Measurements from ENCODE around the gene TTC17. TPM values are rescaled to one million over a fixed set of nuclear protein-coding genes. Genes with fewer than 3 reads are reported as not detected.
A peak's percentile ranks its signal among the peaks of the same experiment; 100 is the strongest.

TTC17 gene

GRCh38 chr11:43542750-43543712 lies 184.3 kb downstream of the TTC17 start:
- Histone ChIP-seq H3K4me3 (ENCODE audit: low read length in 2 of 2) (no peak overlapping the region), H3K9ac (ENCODE audit: low read depth, low read length, poor library complexity) (no peak overlapping the region), H3K18ac (ENCODE audit: low read length) (no peak overlapping the region), H3K27ac (replicated peaks; ENCODE audit: low read length) (no peak overlapping the region), H2BK12ac (ENCODE audit: low read length) (no peak overlapping the region), H3K9me3 (replicated peaks in 1 of 2; ENCODE audit: control insufficient read depth in 2 of 2, insufficient read depth in 1 of 2, low read depth in 1 of 2, low read length in 2 of 2) (peaks cover 4 to 5% of the 10 kb centered on the region in 2 donors), H2BK5ac (ENCODE audit: low read length) (no peak overlapping the region), H3K4me2 (ENCODE audit: insufficient read depth, low read length, poor library complexity, severe bottlenecking) (peak overlapping the region; percentile 13), H2AK5ac (ENCODE audit: low read depth, low read length) (no peak overlapping the region), H3K4ac (ENCODE audit: low read length) (no peak overlapping the region), H4K91ac (ENCODE audit: low read depth, low read length, poor library complexity) (no peak overlapping the region), H3K27me3 (ENCODE audit: control insufficient read depth in 3 of 3, insufficient read depth in 3 of 3, low read depth in 1 of 3, low read length in 3 of 3) (peaks cover 1 to 14% (median 8%) of the 10 kb centered on the region in 3 experiments), H3K36me3 (replicated peaks in 1 of 2; ENCODE audit: control insufficient read depth in 2 of 2, insufficient read depth in 2 of 2, low read length in 2 of 2) (no peaks in the 10 kb centered on the region), H2BK120ac (ENCODE audit: low read depth, low read length) (no peak overlapping the region), H3K14ac (ENCODE audit: low read length) (no peak overlapping the region), H4K8ac (ENCODE audit: low read depth, low read length) (no peak overlapping the region), H2AFZ (ENCODE audit: low read length) (peak overlapping the region; percentile 45), H3K4me1 (ENCODE audit: control insufficient read depth in 2 of 2, insufficient read depth in 1 of 2, low read depth in 1 of 2, low read length in 2 of 2) (peaks cover 6% of the 10 kb centered on the region in 2 donors), H3K79me1 (ENCODE audit: low read depth, low read length) (no peaks in the 10 kb centered on the region), H2BK15ac (ENCODE audit: low read length) (no peak overlapping the region), H3K23ac (ENCODE audit: low read depth, low read length, poor library complexity) (no peak overlapping the region)
- WGBS, 2 donors (ENCODE audit: extremely low coverage in 2 of 2, insufficient read length in 2 of 2, insufficient replicate concordance in 1 of 2) = no CpG with 5 or more reads among the region's 7 CpGs
- DNase-seq (ENCODE audit: low spot score) = no peak

Small RNA genes within 50 kb of the gene (small RNA-seq; reads per million reads assigned to genes)
- gene RF00019 (ENCODE audit: insufficient read depth) (not detected), gene RN7SKP287 (ENCODE audit: insufficient read depth) (not detected)

All from neuronal stem cell (in vitro differentiated cells).